HG02884 (cell line): ENCODE results near the gene CIDEB.

ENCODE experiments used
- ATAC-seq: cut with Tn5 transposase; IDR thresholded peaks from one replicate; pipeline ENCODE4 v1.9.1; 2021; ENCODE audit warnings: mild to moderate bottlenecking, moderate library complexity; ENCODE audit not compliant: unreplicated experiment

The CIDEB gene

GRCh38 chr14:24258119-24258518 lies 49.7 kb downstream of the CIDEB start:
- no peak for ATAC-seq

GRCh38 chr14:24256960-24257359 lies 50.8 kb downstream of the CIDEB start:
- no peak for ATAC-seq

GRCh38 chr14:24255931-24256711 lies 51.7 kb downstream of the CIDEB start:
- no peak for ATAC-seq

GRCh38 chr14:24255438-24255837 lies 52.3 kb downstream of the CIDEB start:
- ATAC-seq: no peak
